DND-41 (cell line): ENCODE data around the gene OR7C1.

Experiments used
- ATAC-seq: fragments of 200-7000 bp; cut with Tn5 transposase; 3 replicates; pipeline ENCODE4 v1.9.1; 2021; ENCODE audit warnings: low read depth; ENCODE audit not compliant: insufficient read depth
- DNase-seq: peaks from one replicate; pipeline ENCODE4 v3.0.0-alpha.2; 2020
- H2AFZ ChIP-seq: 2 replicates; pipeline ENCODE4 v1.6.0; 2012; ENCODE audit warnings: low read depth, low read length
- H3K27ac ChIP-seq: 2 replicates; pipeline ENCODE4 v1.5.1; 2012; ENCODE audit warnings: low read length, inconsistent platforms
- H3K27me3 ChIP-seq: fragments of 200-600 bp; sonication (generic); 2 replicates; pipeline ENCODE4 v1.6.0; 2012; ENCODE audit warnings: low read length, mild to moderate bottlenecking, inconsistent platforms; ENCODE audit not compliant: insufficient read depth, poor library complexity
- H3K36me3 ChIP-seq: 2 replicates; pipeline ENCODE4 v1.5.1; 2012; ENCODE audit warnings: low read length, inconsistent platforms; ENCODE audit not compliant: insufficient read depth
- H3K4me1 ChIP-seq: 2 replicates; pipeline ENCODE4 v1.5.1; 2012; ENCODE audit warnings: mild to moderate bottlenecking, low read length; ENCODE audit not compliant: insufficient read depth
- H3K4me2 ChIP-seq: 2 replicates; pipeline ENCODE4 v1.6.0; 2012; ENCODE audit warnings: mild to moderate bottlenecking, moderate library complexity, low read length, inconsistent platforms; ENCODE audit not compliant: insufficient read depth
- H3K4me3 ChIP-seq, 2 experiments: fragments of 200-600 bp in 1 of 2; shearing (Covaris generic) in 1 of 2; 2 replicates each; pipeline ENCODE4 v1.5.1; 2012 to 2016; ENCODE audit warnings: inconsistent platforms in 2 of 2, low read length in 2 of 2, mild to moderate bottlenecking in 2 of 2, low read depth in 1 of 2, moderate library complexity in 1 of 2
- H3K79me2 ChIP-seq: 2 replicates; pipeline ENCODE4 v1.6.0; 2012; ENCODE audit warnings: low read length, inconsistent platforms; ENCODE audit not compliant: insufficient read depth
- H3K9ac ChIP-seq: 2 replicates; pipeline ENCODE4 v1.6.0; 2012; ENCODE audit warnings: low read depth, mild to moderate bottlenecking, inconsistent platforms, low read length, moderate library complexity
- H3K9me3 ChIP-seq: 2 replicates; pipeline ENCODE4 v1.5.1; 2012; ENCODE audit warnings: low read length, moderate library complexity, mild to moderate bottlenecking, inconsistent platforms; ENCODE audit not compliant: insufficient read depth, severe bottlenecking
- H4K20me1 ChIP-seq: 2 replicates; pipeline ENCODE4 v1.6.0; 2012; ENCODE audit warnings: low read length; ENCODE audit not compliant: insufficient read depth
- CTCF ChIP-seq: IDR thresholded peaks from 2 replicates; pipeline ENCODE4 v1.5.1; 2012; ENCODE audit warnings: borderline replicate concordance, low read length, moderate library complexity, mild to moderate bottlenecking; ENCODE audit not compliant: poor library complexity, severe bottlenecking; ENCODE audit errors: extremely low read depth
- EZH2 ChIP-seq: IDR thresholded peaks from 3 replicates; pipeline ENCODE4 v1.6.1; 2012; ENCODE audit warnings: borderline replicate concordance, low read depth, mild to moderate bottlenecking, moderate library complexity, low read length, inconsistent platforms; ENCODE audit not compliant: severe bottlenecking

Gene OR7C1

GRCh38 chr19:14848822-14849221, 13.8 kb upstream of the OR7C1 start, which contains the start of gene OR7A10:
TSS of gene OR7A10 (minus strand) at chr19:14848922. CDS start at chr19:14841877, 7,045 bp downstream.
- Histone ChIP-seq H3K36me3 (no peaks in the 10 kb centered on the region), H2AFZ (no peak within 1 kb of the TSS), H3K27ac (no peak within 1 kb of the TSS), H3K4me1 (no peaks in the 10 kb centered on the region), H3K9ac (no peak within 1 kb of the TSS), H3K4me2 (no peak within 1 kb of the TSS), H3K9me3 (no peaks in the 10 kb centered on the region), H3K79me2 (no peaks in the 10 kb centered on the region), H3K4me3 (no peak within 1 kb of the TSS), H4K20me1 (no peaks in the 10 kb centered on the region), H3K27me3 (peaks cover 5% of the 10 kb centered on the region)
- DNase-seq = no peak
- ATAC-seq = no peak
- TF ChIP-seq CTCF (no peak), EZH2 (no peak)

GRCh38 chr19:14843578-14843977, 8.6 kb upstream of the OR7C1 start:
- Histone ChIP-seq H3K79me2 (no peaks in the 10 kb centered on the region), H2AFZ (no peak overlapping the region), H3K9me3 (no peaks in the 10 kb centered on the region), H3K27me3 (no peaks in the 10 kb centered on the region), H3K27ac (no peak overlapping the region), H3K4me1 (no peaks in the 10 kb centered on the region), H3K9ac (no peak overlapping the region), H3K4me3 (no peak overlapping the region), H4K20me1 (no peaks in the 10 kb centered on the region), H3K4me2 (no peak overlapping the region), H3K36me3 (no peaks in the 10 kb centered on the region)
- ATAC-seq (no peak), DNase-seq (no peak)
- TF ChIP-seq EZH2 (no peak), CTCF (no peak)

- no peak overlapping the region for H3K4me3 ChIP-seq
- no peak for TF ChIP-seq CTCF
- no peak for TF ChIP-seq EZH2
- H3K36me3 ChIP-seq = no peaks in the 10 kb centered on the region
- no peak for DNase-seq
- no peaks in the 10 kb centered on the region for H4K20me1 ChIP-seq
- no peak overlapping the region for H3K9ac ChIP-seq
- no peaks in the 10 kb centered on the region for H3K27me3 ChIP-seq
- H3K9me3 ChIP-seq = no peaks in the 10 kb centered on the region
- H3K4me1 ChIP-seq = no peaks in the 10 kb centered on the region
- H3K79me2 ChIP-seq = no peaks in the 10 kb centered on the region
- ATAC-seq = no peak
- H2AFZ ChIP-seq = no peak overlapping the region
- H3K27ac ChIP-seq = no peak overlapping the region
- no peak overlapping the region for H3K4me2 ChIP-seq
Observed at GRCh38 chr19:14843169-14843568, 8.2 kb upstream of the OR7C1 start.

GRCh38 chr19:14840206-14840605, 5.2 kb upstream of the OR7C1 start:
- Histone ChIP-seq H3K9ac (no peak overlapping the region), H3K27me3 (no peaks in the 10 kb centered on the region)

More at GRCh38 chr19:14840206-14840605, 5.2 kb upstream of the OR7C1 start:
- Histone ChIP-seq H3K27ac (no peak overlapping the region), H3K4me3 (no peak overlapping the region), H3K9me3 (no peaks in the 10 kb centered on the region), H2AFZ (no peak overlapping the region), H4K20me1 (no peaks in the 10 kb centered on the region), H3K4me1 (no peaks in the 10 kb centered on the region), H3K4me2 (no peak overlapping the region), H3K36me3 (no peaks in the 10 kb centered on the region), H3K79me2 (no peaks in the 10 kb centered on the region)
- DNase-seq = no peak
- ATAC-seq = no peak
- TF ChIP-seq EZH2 (no peak), CTCF (no peak)
